Progenitor cell of endocrine pancreas (in vitro differentiated cells): Measurements from ENCODE around the gene LHFPL6. TPM values are rescaled to one million over a fixed set of nuclear protein-coding genes. Genes with fewer than 3 reads are reported as not detected.

Experiments
- DNase-seq: peaks from one replicate; pipeline ENCODE4 v3.0.0; 2021; ENCODE audit warnings: low spot score; ENCODE audit not compliant: unreplicated experiment
- H3K27ac Mint-ChIP-seq: 2 replicates; pipeline ENCODE4 v1.8.0; 2021; ENCODE audit warnings: mild to moderate bottlenecking, moderate library complexity, mixed read lengths
- H3K27me3 Mint-ChIP-seq: 2 replicates; pipeline ENCODE4 v1.8.0; 2021; ENCODE audit warnings: mixed read lengths
- H3K36me3 Mint-ChIP-seq: 2 replicates; pipeline ENCODE4 v1.8.0; 2022; ENCODE audit warnings: mixed read lengths; ENCODE audit not compliant: insufficient read depth
- H3K4me1 Mint-ChIP-seq: 2 replicates; pipeline ENCODE4 v1.8.0; 2021; ENCODE audit warnings: low read depth, mixed read lengths
- H3K4me3 Mint-ChIP-seq: 2 replicates; pipeline ENCODE4 v1.8.0; 2021; ENCODE audit warnings: low read depth, mild to moderate bottlenecking, moderate library complexity, mixed read lengths
- H3K9me3 Mint-ChIP-seq: 2 replicates; pipeline ENCODE4 v1.8.0; 2021; ENCODE audit warnings: low read depth, mixed read lengths
- total RNA-seq: library from RNA; stranded (reverse); gene quantifications from 2 replicates; pipeline ENCODE4 v1.2.1, GENCODE V29; 2021
- TF ChIP-seq, protein P1 (sequence below): fragments of 200-600 bp; sonication (generic); IDR thresholded peaks from one replicate; pipeline ENCODE4 v1.5.0; 2021; ENCODE audit warnings: antibody characterized with exemption, mild to moderate bottlenecking; ENCODE audit not compliant: unreplicated experiment

LHFPL6 gene
- total RNA-seq, 1 donor from 2014 or later, result 1.0 TPM

DNA sequence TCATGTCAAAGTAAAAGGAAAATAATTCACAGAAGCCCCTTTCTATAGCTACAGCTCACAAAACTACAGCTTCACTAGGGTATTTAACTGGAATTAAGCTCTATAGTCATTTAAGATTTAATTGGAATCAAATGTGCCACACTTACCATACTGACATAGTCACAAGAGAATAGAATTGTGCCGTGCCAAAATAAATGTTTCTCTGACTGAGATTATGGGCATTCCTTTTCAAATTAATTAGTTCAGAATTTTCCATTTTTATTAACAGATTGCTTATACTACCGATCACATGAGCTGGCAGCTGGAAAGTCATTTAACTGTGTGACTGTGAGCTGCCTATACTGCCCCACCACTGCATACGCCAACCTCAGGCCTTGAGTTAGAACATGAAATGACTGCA is 108.4 kb downstream of the LHFPL6 start:
- Mint-ChIP-seq H3K27ac (peak overlapping the region; percentile 4), H3K4me3 (no peak overlapping the region), H3K36me3 (no peaks in the 10 kb centered on the region), H3K9me3 (no peaks in the 10 kb centered on the region), H3K27me3 (peaks cover 15% of the 10 kb centered on the region), H3K4me1 (no peaks in the 10 kb centered on the region)
- no peak for DNase-seq
- TF ChIP-seq, protein P1, sequence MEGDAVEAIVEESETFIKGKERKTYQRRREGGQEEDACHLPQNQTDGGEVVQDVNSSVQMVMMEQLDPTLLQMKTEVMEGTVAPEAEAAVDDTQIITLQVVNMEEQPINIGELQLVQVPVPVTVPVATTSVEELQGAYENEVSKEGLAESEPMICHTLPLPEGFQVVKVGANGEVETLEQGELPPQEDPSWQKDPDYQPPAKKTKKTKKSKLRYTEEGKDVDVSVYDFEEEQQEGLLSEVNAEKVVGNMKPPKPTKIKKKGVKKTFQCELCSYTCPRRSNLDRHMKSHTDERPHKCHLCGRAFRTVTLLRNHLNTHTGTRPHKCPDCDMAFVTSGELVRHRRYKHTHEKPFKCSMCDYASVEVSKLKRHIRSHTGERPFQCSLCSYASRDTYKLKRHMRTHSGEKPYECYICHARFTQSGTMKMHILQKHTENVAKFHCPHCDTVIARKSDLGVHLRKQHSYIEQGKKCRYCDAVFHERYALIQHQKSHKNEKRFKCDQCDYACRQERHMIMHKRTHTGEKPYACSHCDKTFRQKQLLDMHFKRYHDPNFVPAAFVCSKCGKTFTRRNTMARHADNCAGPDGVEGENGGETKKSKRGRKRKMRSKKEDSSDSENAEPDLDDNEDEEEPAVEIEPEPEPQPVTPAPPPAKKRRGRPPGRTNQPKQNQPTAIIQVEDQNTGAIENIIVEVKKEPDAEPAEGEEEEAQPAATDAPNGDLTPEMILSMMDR, result no peak

DNA sequence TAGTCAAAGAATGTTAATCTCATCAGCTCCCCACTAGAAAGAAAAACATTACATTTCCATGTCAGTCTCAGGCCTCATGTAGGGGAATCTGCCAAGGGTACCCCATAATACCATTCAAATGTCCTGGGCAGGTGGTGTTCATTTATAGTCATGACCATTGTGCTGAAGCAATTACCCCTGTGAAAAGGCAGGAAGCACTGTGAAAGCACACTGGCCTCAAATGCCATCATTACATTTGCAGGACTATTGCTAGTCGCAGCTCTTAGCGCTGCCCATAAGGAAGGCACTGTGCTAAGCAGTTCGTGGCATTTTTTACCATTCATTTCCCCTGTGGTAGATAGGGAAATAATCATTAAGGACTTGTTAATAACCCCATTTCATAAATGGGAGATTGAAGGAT is 109.0 kb downstream of the LHFPL6 start:
- H3K4me3 Mint-ChIP-seq, result no peak overlapping the region
- H3K4me1 Mint-ChIP-seq, result no peaks in the 10 kb centered on the region
- H3K27me3 Mint-ChIP-seq, result peaks cover 12% of the 10 kb centered on the region
- H3K36me3 Mint-ChIP-seq, result no peaks in the 10 kb centered on the region
- TF ChIP-seq, protein P1, result no peak
- no peak overlapping the region for H3K27ac Mint-ChIP-seq
- H3K9me3 Mint-ChIP-seq, result no peaks in the 10 kb centered on the region
- DNase-seq, result no peak

DNA sequence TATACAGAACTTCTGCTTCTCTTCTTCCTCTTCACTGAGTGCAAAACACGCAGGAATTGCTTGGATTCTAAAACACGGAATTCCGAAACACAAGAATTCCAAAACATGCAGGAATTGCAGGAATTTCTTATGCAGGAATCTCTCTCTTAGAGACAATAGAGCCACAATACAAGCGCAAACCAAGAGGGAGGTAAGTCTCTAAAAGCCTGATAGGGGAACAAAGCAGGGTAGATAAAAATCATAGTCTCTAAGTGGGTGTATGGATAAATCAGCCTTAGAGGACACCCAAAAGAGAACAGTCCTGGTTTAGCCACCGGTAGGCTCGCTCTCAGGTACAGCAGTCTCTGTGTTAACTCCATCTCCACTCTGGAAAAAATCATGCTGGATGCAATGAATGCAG is 112.9 kb downstream of the LHFPL6 start:
- no peak overlapping the region for H3K4me3 Mint-ChIP-seq
- no peak for DNase-seq
- no peaks in the 10 kb centered on the region for H3K4me1 Mint-ChIP-seq
- TF ChIP-seq, protein P1, result no peak
- no peaks in the 10 kb centered on the region for H3K9me3 Mint-ChIP-seq
- H3K36me3 Mint-ChIP-seq, result no peaks in the 10 kb centered on the region
- no peak overlapping the region for H3K27ac Mint-ChIP-seq
- peaks cover 12% of the 10 kb centered on the region for H3K27me3 Mint-ChIP-seq

DNA sequence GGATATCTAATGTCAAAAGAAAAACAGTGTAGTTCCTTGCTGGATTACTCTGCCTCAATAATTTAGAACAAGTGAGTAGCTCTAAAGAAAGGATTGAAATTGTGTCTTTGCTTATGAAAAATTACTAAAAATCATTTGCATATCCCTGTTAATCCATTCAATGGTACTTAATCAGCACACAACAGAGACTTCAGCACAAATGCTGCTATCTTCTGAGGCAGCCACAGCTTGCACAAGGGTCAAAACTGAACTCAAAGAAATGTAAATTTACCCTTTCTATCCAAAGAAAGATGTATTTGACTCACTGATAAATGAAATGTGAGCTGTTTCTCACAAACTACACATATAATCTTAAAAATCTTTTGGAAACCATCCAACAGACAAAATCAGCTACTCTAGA is 116.2 kb downstream of the LHFPL6 start:
- no peaks in the 10 kb centered on the region for H3K9me3 Mint-ChIP-seq
- no peak overlapping the region for H3K27ac Mint-ChIP-seq
- no peaks in the 10 kb centered on the region for H3K36me3 Mint-ChIP-seq
- TF ChIP-seq, protein P1, result no peak
- H3K27me3 Mint-ChIP-seq, result peaks cover 11% of the 10 kb centered on the region
- no peak for DNase-seq
- H3K4me3 Mint-ChIP-seq, result no peak overlapping the region
- H3K4me1 Mint-ChIP-seq, result no peaks in the 10 kb centered on the region

DNA sequence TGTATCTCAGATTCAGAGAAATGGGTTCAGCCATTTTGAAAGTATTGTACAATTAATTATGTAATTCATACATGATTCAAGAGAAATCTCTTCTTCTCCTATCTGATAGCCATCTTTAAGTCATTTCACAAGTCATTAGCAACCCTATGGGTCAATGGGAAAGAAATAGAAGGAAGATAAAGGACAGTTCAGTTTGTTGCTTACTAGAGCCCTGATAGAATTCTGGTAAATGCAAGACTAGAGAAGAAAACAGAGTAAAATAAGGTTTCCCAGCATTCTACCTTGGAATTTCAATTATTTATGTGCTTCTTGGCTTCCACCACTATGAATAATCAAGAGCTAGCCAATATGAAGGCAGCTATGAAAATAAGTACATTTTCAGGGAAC is 117.7 kb downstream of the LHFPL6 start:
- Mint-ChIP-seq H3K4me1 (no peaks in the 10 kb centered on the region), H3K4me3 (no peak overlapping the region), H3K27ac (no peak overlapping the region), H3K27me3 (peaks cover 8% of the 10 kb centered on the region), H3K36me3 (no peaks in the 10 kb centered on the region), H3K9me3 (no peaks in the 10 kb centered on the region)
- DNase-seq, result no peak
- TF ChIP-seq, protein P1, result no peak
